NCI-H524 treated with DMSO at 0.1 percent for 48 hours (cell line): Measurements from ENCODE around the gene CLDN14.

ENCODE experiments used
- DNase-seq: peaks from one replicate; lab custom pipeline; 2025; lab: John Stamatoyannopoulos, UW

Gene CLDN14

DNA sequence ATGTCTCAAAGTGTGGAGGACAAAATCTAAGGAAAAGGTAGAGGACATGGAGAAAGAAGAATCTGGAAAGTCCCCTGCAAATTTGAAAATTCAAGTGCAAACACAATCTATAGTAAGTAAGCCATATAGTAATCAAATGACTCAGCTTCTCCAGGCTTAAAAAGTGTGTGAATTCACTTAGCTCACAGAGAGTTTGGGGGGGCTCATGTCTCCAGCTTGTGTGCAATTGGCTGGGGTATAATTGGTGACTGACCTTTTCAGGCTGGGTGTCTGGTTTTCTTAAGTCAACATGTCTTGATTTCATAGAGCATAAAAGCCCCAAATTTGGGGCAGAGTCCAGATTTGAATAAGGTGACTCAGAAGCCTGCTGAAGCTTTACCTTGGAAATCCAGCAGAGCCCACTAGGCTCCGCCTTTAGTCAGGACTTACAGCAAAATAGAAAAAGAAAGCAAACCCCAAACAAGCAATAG lies 8.6 kb downstream of the CLDN14 start:
- no peak for DNase-seq

DNA sequence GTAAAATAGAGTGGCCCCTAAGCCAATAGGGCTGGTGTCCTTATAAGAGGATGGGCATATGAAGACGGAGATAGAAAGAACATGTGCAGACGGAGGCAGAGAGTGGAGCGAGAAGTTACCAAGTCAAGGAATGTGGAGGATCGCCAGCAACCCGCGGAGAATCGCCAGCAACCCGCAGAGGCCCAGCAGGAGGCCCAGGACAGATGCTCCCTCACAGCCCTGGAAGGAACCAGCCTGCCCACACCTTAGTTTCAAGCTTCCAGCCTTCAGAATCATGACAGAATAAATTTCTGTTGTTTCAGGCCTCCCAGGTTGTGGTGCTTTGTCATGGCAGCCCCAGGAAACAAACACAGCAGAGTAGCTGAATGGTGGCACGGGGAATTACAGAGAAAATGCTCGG lies 9.6 kb downstream of the CLDN14 start:
- no peak for DNase-seq

DNA sequence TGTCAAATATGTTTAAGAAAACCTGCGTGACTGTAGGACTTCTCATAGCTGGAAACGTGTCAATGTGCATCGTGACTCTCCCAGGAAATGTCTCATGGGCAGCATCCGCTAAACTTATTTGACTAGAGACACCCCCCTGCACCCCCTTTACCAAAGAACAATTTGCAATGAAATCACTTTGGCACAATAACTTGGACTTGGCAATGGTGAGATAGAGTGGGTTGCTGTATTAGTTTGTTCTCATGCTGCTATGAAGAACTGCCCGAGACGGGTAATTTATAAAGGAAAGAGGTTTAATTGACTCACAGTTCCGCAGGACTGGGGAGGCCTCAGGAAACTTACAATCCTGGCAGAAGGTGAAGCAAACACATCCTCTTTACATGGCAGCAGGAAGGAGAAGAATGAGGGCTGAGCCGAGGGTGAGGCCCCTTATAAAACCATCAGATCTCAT lies 13.8 kb downstream of the CLDN14 start:
- no peak for DNase-seq

DNA sequence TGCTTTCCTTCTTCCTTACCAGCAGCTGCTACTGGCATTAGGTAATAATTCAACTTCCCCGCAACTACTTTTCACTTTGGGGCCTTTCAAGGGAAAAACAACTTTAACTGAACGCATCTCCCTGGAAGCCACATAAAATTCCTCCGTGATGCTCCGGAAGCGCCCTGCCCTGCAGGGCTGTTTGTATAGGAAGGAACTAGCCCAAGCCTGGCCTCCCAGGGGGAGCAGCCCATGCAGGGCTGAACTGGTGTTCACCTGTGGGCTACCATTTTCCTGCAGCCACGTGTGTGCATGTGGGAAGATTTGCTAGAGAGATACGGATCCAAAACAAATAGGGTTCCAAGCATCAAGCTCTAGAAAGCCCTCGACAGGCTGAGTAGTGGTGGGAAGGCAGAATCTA lies 14.4 kb downstream of the CLDN14 start:
- no peak for DNase-seq

DNA sequence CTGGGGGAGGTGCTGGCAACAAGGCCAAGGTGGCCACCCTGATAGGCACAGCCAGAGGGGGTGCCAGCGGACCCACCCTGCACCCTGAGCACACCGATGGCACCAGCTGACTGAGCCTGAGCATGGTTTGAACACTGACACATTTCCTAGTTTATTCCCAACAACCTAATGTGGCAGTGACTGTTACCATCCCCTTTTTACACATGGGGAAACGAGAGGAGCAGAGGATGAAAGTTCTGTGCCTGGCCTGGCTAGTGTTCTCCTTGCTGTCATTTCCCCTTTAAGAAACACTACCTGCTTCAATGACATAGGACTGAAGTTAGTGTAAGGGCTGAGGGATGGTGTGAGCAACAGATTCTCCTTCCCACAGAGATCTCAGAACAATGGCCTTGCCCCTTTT lies 15.3 kb downstream of the CLDN14 start:
- DNase-seq = no peak

DNA sequence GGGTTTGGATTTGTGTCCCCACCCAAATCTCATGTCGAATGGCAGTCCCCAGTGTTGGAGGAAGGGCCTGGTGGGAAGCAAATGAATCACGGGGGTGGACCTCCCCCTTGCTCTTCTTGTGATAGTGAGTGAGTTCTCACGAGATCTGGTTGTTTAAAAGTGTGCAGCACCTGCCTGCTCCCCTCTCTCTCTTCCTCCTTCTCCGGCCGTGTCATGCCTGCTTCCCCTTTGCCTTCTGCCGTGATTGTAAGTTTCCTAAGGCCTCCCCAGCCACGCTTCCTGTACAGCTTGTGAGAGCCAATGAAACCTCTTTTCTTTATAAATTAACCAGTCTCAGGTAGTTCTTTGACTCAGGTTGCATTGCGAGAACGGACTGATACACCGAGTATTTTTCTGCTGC lies 15.9 kb downstream of the CLDN14 start:
- no peak for DNase-seq

DNA sequence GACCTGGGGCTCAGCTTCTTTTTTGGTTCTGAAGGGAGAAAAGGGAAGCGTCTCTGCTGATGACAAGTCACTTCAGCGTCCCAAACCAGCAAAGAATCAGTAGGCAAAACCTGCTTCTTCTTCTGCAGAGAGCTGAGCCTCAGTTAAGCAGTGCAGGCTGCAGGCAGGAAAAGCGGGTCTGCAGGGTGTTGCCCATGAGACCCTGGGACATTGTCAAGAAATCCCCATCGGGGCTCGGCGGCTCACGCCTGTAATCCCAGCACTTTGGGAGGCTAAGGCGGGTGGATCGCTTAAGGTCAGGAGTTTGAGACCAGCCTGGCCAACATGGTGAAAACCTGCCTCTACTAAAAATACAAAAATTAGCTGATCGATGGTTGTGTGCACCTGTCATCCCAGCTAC lies 16.7 kb downstream of the CLDN14 start:
- no peak for DNase-seq

DNA sequence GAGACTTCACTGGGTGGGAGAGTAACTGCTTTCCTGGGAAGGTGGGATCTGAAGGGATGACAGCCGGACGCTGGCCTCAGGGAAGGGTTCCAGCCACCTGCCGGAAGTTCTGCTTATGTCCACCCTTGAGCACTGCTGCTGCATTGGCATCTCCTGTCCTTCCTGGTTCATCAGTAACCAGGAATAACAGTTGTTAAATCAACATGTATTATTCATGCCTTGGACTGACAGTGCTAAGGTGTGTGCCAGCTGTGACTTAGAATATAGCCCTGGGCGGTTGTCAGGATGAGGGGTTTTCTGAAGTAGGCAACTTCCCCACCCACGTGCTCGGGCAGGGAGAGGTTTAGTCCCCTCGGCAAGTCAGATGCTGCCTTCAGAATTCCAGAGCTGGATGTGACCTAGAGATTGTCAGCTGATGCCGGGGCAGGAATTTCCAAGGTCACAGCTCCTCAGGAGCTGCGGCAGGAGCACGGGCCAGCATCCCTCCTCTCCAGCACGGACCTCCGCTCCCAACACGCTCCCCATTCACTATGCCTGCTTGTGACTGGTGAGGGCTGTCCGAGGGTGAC lies 17.9 kb downstream of the CLDN14 start:
- no peak for DNase-seq

DNA sequence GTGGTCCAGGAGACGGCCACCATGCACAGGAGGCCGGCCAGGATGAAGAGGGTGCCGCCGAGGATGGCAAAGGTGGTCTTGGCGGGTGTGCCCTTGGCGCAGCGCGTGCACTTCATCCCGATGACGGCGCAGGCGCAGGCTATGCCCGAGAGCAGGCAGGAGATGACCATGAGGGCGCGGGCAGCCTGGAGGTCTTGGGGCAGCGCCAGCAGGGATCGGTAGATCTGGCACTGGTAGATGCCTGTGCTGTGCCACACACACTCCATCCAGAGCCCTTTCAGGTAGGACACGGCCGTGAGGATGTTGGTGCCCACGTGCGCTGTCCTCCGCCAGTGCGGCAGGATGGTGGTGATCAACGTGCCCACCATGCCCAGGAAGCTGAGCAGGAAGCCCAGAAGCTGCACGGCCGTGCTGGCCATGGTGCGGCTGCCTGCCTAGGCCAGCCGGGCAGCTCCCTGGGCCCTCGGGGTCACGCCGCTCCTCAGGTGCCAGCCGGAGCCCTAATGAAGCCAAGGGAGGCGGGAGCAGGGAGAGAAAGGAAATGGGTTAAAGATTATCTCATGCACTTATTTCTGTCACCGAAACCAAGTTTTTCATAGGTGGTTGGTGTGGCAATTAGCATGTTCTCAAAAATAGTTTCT lies 18.5 kb downstream of the CLDN14 start:
- no peak for DNase-seq

DNA sequence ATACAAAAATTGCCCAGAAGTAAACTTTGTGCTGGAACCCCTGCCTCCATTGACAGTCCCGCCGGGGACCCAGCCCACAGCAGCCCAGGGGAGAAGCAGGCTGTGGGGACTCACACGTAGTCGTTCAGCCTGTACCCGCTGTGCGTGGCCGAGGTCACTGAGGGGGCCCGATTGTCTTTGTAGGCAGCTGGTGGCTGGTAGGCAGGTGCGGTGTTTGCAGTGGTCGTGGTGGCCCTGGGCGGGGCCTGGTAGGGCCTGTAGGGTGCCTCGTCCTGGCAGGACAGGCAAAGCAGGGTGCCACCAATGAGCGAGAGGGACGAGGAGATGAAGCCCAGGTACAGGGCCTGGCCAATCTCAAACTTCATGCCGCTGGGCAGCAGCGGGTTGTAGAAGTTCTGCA lies 19.1 kb downstream of the CLDN14 start:
- DNase-seq = no peak

DNA sequence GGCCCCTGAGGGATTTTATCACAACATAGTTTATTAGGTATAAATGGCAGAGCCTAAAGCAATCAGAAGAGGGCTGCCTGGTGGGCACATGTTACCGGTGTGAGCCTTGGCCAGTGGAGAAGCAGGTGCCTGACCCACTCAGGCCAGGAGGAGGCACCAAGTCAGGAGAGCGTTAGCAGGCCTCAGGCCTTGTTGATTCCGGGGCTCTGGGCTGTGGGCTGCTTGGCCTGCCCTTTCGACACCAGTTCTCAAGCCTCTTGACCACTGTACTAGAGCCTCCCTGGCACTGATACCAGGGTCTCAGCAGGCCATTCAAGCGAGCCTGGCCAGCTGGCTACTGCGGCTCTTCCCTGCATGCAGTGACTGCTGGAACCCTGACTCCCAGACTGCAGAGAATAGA lies 20.8 kb downstream of the CLDN14 start:
- no peak for DNase-seq

DNA sequence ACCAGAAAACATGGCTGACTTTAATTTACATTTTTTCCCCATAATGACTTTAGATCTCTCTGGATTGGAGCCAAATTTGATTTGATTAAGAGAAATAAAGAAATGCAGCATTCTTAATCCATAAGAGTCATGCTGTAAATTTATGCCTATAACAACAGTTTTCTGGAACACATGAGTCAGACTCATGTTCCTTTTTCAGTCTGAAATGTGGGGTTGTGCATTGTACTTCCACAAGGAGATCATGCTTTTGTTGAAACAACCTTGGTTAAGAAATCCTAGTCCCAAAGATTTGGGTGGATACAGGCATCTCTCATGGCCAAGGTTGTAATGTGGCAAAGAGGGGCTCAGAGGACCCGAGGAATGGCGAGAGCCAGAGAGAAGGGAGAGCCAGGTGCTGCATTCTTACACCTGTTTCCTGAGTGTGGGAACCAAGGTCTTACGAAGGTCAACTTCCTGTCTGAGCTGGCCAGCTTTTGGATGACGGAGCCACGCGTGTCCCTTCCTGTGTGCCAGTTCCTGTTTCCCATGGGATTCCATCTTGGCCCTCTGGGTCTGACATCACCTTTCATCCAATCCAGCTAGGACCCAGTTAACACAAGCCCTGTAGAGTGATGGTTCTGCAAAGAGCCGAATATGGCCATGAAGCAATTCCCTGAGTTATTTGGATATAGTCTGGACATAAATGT lies 23.1 kb downstream of the CLDN14 start:
- DNase-seq = no peak

DNA sequence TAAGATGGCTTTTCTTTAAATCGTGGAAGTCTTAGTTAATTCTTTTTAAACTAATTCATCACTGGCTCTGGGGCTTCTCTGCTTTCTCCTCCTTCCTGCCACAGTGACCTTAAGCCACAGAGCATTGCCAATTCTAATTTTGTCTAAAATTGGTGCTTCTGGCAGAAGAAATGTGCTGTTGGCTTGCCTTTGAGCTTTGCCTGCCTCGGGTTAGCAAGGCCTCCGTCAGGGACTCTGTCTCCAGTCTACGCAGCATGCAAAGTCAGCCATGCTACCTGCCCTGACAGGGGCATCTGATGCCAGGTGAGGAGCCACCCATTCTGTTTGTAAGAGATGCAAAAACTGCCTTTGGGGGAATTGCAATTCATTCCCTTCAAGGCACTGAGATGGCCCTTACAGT lies 25.2 kb downstream of the CLDN14 start:
- no peak for DNase-seq

DNA sequence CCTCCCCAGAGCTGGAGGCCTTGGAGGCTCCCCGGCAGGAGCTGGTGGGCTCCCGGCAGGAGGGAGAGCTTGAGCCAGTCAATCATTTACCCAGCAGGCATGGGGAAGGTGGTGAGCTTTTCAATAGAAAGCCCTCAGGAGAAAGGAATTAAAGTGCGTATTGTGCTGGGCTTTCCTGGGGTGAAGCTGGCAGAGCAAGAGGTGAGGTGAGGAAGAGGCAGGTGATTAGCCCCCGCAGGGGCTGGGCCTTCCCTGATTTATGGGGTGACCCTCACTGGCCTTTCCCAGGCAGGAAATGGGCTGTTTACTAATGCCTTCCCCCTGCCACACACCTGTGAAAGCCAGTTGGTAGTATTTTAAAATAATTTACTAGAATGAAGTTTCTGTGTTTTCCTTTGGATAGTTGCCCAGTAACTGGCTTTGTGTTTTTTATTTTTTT lies 25.8 kb downstream of the CLDN14 start:
- DNase-seq = no peak

DNA sequence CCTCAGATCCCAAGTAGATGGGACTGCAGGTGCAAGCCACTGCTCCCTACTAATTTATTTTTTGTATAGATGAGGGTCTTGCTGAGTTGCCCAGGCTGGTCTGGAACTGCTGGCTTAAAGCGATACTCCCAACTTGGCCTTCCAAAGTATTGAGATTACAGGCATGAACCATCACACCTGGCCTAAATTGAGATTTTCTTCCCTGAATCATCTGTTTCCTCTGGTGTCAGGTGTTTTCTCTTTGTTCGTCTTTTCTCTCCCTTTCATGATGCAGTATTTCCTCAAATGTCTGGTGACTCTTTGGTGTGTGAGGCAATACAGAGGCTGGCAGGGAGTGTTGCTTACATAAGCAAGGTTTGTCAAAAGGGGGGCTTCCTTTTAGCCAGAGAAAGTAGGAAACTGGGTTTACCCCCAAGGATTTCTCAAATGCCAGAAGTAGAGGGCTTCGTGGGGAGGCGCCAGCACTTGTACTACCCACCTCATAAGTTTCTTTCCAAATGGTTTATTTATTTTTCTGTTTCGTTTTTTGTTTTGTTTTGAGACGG lies 27.6 kb downstream of the CLDN14 start:
- DNase-seq = no peak

DNA sequence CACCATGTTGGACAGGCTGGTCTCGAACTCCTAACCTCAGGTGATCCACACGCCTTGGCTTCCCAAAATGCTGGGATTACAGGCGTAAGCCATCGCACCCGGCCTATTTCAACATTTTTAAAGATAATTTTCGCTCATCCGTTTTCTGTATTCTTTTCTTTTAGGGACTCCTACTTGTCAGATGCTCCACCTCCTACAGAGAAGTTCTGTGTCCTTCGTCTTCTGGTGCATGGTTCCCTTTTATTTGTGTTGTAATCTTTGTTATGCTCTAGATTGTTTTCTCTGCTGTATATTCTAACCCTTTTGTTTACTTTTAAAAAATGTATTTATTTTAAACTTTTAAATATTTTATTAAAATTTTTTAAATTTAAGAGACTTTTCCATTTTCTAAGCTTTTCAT lies 28.4 kb downstream of the CLDN14 start:
- DNase-seq = no peak

DNA sequence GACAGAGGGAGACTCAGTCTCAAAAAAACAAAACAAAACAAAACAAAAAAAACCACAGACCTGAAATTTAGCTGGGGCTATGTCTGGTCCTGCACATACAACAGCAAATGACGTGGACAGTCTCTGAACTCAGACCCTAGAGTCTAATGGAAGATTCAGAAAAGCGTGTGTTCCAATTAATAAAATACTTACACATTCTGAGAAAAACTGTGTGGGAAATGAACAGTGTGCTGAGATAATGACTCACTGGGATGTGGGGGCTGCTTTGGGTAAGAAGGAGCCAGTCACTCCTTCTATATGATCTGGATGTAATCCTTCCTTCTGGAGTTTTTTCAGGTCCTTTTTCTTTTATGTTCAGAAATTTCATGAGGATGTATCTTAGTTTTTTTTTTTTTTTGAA lies 29.4 kb downstream of the CLDN14 start:
- DNase-seq = no peak

DNA sequence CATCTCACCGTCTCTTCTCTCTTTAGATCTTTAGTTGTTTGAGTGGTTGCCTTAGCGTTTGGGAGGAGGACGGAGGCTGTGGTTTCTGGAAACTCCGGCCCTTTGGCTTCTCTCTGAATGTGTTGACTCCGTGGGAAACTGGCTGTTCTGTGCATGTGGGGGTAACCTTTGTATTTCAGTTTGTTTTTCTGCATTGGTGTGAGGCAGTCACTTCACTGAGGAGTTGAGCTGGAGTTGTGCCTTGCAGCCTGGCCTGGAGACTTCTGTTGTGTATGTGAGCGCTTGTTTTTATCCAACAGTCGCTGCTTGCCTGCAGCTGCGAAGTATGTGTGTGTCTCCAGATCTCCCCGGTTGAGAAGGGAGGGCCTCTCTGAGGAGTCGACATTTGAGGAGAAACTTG lies 33.6 kb downstream of the CLDN14 start:
- no peak for DNase-seq

DNA sequence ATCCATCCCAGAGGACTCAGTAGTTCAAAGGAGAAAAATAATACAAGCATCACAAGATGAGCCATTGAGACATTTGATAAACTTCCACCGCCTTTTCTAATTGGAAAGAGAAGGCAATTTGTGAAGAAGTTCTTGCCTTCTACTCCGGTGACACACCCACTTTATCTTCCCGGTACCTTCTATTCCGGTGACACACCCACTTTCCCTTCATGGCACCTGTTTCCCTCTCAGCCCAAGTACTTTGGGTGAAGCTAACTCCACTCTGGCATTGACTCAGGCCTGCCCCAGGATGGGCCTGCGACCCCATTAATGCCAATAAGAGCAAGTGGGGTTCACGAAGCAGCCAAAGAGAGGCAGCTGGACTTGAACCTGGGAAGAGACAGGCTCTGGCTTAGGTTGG lies 38.2 kb downstream of the CLDN14 start:
- no peak for DNase-seq

DNA sequence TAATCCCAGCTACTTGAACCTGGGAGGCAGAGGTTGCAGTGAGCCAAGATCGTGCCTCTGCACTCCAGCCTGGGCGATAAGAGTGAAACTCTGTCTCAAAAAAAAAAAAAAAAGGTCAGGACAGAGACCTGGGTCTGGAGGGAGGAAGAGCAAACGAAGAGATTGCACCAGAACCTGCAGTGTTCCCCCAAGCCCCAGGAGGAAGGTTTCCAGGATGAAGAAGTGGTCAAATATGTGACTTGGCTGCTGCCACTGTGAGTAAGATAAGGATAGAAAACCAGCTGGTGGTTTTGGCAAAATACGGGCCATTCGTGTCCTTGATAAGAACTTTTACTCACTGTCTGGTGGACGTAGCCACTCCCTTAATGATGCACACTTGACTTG lies 42.2 kb downstream of the CLDN14 start:
- no peak for DNase-seq

DNA sequence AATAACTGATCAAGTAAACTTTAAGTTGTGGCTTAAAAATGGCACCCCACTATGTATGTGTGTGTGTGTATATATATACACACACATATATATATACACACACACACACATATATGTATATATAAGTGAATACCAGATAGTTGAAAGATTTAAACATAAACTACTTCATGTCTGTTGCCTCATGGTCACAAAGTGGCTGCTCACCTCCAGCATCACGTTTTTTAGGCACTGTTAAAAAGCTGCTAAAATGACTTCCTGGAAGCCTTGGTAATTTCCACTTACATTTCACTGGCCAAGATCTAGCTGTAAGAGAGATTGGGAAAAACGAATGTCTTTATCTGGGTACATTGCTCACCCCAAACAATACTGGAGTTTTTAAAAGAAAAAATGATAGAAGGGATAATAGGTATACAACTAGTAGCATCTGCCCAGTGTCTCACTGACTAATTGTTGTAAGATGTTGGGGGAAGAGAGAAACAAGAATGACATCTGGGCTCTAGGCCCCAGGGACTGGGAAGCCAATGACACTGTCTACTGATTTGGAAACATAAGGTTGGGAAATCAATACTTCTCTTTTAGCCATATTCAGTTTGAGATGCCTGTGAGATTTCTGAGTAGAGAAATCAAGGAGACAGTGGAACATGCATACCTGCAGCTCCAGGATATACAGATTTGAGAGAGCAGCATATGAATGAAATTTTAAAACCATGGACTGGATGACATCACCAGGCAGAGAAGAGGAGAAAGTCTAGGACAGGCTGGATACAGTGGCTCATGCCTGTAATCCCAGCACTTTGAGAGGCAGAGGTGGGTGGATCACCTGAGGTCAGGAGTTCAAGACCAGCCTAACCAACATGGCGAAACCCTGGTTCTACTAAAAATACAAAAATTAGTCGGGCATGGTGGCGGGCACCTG lies 42.8 kb downstream of the CLDN14 start:
- no peak for DNase-seq

DNA sequence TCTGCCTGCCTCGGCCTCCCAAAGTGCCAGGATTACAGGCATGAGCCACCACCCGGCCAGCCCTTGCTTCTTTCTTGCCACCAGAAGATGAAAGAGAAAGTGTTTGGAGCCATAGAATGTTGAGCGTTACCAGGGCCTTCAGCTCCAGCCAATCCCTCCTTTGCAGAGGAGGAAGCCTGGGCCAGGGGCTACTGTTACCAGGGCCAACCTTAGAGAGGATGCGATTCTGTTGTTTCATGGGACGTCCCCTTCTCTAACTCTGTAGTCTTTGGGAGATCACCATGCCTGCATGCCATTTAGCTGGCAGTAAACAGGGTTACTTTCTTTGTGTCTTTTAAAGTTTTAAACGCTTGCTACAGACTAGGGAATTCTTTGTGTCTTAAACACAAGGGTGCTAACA lies 45.8 kb downstream of the CLDN14 start:
- no peak for DNase-seq
